NB4 (cell line): ENCODE data around the gene PHACTR1.

ENCODE experiments used
- CTCF ChIP-seq: IDR thresholded peaks from one replicate; pipeline ENCODE4 v1.5.1; 2012; ENCODE audit warnings: low read depth, low read length
- MYC ChIP-seq: IDR thresholded peaks from 2 replicates; pipeline ENCODE4 v1.6.1; 2011; ENCODE audit warnings: low read depth, low read length

DNA sequence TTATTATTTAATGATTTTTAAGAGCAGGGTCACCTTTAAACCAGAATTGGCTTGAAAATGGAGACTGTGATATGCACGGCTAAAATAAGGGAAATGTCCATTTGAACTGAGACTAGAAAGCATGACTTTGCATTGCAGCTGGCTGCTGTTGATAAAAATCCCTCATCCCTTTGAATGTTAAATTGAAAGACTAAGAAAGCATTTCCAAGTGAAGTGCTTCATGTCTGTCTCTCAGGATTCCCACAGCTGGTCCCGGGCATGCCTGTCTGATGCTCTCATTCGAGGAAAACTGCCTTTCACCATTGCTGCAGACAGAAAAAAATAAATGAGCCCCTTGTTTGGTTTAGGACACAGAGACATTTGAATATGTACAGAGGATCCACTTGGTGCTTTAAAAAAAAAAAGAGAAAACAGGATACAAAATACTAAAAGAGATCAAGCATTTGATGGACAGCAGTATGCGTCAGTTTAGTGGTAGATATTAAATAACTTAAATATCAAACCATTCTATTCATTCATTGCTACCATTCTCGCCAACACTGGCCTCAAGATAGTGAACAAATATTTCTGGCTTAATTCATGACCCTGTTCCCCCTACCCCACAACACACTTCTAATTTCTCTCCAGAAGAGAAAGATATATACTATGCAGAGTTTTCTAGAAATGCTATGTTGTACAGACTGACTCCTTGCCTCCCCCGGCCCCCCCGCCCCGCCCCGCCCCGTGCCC is 556.8 kb downstream of the PHACTR1 start:
- TF ChIP-seq CTCF = no peak
- TF ChIP-seq MYC = no peak; the same call in 1 of the 2 replicates
